Right atrium auricular region (tissue), 2 donors: Measurements from ENCODE around the gene MEIS3. TPM values are rescaled to one million over a fixed set of nuclear protein-coding genes. Genes with fewer than 3 reads are reported as not detected.
"Not testable (repeated sequence)": the region's sequence is repeated elsewhere in the genome, so short reads cannot be mapped to it uniquely, and the experiment has no call there.

ENCODE experiments used
- DNase-seq: peaks from one replicate; pipeline ENCODE4 v3.0.0-alpha.2; 2019; ENCODE audit warnings: low spot score
- H3K27ac ChIP-seq, 2 donors: fragments of 200-600 bp; sonication (generic); 1 replicate in 1 of 2; 2 replicates in 1 of 2; pipeline ENCODE4 v1.5.1; 2016 to 2019
- H3K27me3 ChIP-seq, 2 donors: fragments of 200-600 bp; sonication (generic); one replicate each; pipeline versions ENCODE4 v1.5.1 to v1.6.0; 2017 to 2019
- H3K36me3 ChIP-seq: fragments of 200-600 bp; sonication (generic); one replicate; pipeline ENCODE4 v1.5.1; 2016
- H3K4me1 ChIP-seq, 2 donors: fragments of 200-600 bp; sonication (generic); one replicate each; pipeline versions ENCODE4 v1.5.1 to v1.6.0; 2017 to 2019
- H3K4me3 ChIP-seq, 2 donors: fragments of 200-600 bp; sonication (generic); 1 replicate in 1 of 2; 2 replicates in 1 of 2; pipeline ENCODE4 v1.5.1; 2017 to 2019; ENCODE audit warnings: mild to moderate bottlenecking in 1 of 2, moderate library complexity in 1 of 2
- H3K9me3 ChIP-seq, 2 donors: fragments of 200-600 bp; sonication (generic); one replicate each; pipeline ENCODE4 v1.5.1; 2019
- CTCF ChIP-seq, 2 donors: fragments of 200-600 bp; sonication (generic); IDR thresholded peaks; one replicate each; pipeline ENCODE4 v1.5.1; 2019; ENCODE audit warnings: antibody characterized with exemption in 2 of 2
- total RNA-seq, 2 donors: library from RNA; depleted of rRNA; stranded (reverse); fragments of >200 nt; gene quantifications; one replicate each; pipeline ENCODE4 v1.1.0, GENCODE V29; 2016

The MEIS3 gene
- total RNA-seq, 2 donors from 2014 or later: 6.3 to 9.2 TPM

- no peak for TF ChIP-seq CTCF (IDR thresholded peaks at IDR 0.05)
- H3K36me3 ChIP-seq: peaks cover 88% of the 10 kb centered on the region
- DNase-seq: no peak
Observed at GRCh38 chr19:47373246-47374240, 45.8 kb downstream of the MEIS3 start.

GRCh38 chr19:47372603-47373002, 46.7 kb downstream of the MEIS3 start:
- H3K27me3 ChIP-seq: no peaks in the 10 kb centered on the region
- peaks cover 82% of the 10 kb centered on the region for H3K36me3 ChIP-seq
- H3K9me3 ChIP-seq: no peaks in the 10 kb centered on the region
- DNase-seq: no peak
- no peak overlapping the region for H3K27ac ChIP-seq
- TF ChIP-seq CTCF (IDR thresholded peaks at IDR 0.05): no peak
- no peak overlapping the region for H3K4me3 ChIP-seq
- peaks cover 0 to under 1% of the 10 kb centered on the region in 2 donors for H3K4me1 ChIP-seq

More at GRCh38 chr19:47373246-47374240, 45.8 kb downstream of the MEIS3 start:
- Histone ChIP-seq H3K4me3 (no peak overlapping the region), H3K27me3 (no peaks in the 10 kb centered on the region), H3K9me3 (no peaks in the 10 kb centered on the region), H3K27ac (no peak overlapping the region), H3K4me1 (peaks cover 0 to 7% of the 10 kb centered on the region in 2 donors)

- no peak for DNase-seq
- no peak for TF ChIP-seq CTCF (IDR thresholded peaks at IDR 0.05)
- no peaks in the 10 kb centered on the region for H3K27me3 ChIP-seq
- no peak overlapping the region for H3K27ac ChIP-seq
- H3K4me3 ChIP-seq: no peak overlapping the region
- no peaks in the 10 kb centered on the region for H3K9me3 ChIP-seq
- no peaks in the 10 kb centered on the region for H3K4me1 ChIP-seq
- peaks cover 83% of the 10 kb centered on the region for H3K36me3 ChIP-seq
Observed at GRCh38 chr19:47371261-47371660, 48.1 kb downstream of the MEIS3 start.

DNA sequence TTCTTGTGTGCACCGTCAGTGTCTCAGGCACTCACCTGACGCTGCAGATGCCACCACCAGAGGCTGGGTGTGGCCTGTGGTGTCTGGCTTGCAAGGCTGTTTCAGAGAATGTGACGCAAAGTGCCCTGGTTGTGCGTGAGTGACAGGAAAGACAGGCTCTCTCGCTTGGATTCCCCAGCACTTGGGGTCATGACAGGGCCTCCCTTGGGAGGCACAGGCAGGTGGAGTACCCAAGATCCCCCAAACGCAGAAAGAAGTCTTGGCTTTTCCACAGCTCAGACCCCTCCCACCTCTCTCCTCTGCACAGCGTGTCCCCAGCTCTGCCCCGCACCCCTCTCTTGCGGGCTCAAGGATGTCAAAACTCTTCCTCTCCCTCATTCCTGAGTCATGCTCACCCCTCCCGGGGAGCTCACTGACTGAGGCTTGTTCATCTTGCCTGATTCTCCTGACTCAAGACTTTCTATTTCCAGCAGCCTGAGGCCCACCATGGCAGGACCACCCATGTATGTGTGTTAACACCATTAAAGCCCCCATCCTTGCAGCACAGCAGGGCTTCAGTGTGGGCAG, 49.2 kb downstream of the MEIS3 start:
- no peak overlapping the region for H3K4me3 ChIP-seq
- H3K27ac ChIP-seq: no peak overlapping the region
- no peaks in the 10 kb centered on the region for H3K4me1 ChIP-seq
- no peak for TF ChIP-seq CTCF (IDR thresholded peaks at IDR 0.05)
- no peak for DNase-seq
- no peaks in the 10 kb centered on the region for H3K9me3 ChIP-seq
- no peaks in the 10 kb centered on the region for H3K27me3 ChIP-seq
- H3K36me3 ChIP-seq: peaks cover 83% of the 10 kb centered on the region

- peaks cover 88% of the 10 kb centered on the region for H3K36me3 ChIP-seq
Observed at GRCh38 chr19:47365455-47365854, 53.9 kb downstream of the MEIS3 start.

DNA sequence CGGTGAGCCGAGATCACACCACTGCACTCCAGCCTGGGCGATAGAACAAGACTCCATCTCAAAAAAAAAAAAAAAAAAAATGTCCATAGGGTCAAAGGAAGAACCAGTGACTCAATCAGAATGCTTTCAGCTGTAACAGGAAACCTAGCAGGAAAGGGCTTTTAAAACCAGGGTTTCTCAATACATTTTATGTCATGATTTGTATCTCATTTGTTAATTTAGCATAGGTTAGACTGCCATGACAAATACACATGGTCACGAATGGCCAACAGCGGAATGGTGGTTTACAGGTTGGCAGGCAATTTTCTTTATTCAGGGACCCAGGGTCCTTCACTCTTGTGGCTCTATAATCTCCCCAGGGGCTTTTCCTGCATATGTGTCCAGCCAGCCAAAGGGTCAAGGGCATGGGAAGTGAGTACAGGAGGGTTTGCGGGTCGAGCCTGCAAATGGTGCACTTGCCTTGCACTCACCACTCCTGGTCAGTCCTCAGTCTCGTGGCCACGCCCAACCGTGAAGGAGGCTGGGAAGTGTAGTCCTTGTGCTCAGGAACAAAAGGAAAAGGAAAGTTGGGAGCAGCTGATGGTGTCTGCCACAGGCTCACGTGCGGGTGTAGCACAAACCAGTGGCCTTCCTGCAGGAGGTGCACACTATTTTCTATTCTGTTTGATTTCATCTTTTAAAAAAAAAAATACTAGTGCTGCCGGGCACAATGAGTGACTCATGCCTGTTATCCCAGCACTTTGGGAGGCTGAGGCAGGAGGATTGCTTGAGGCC, 55.4 kb downstream of the MEIS3 start:
- Histone ChIP-seq H3K36me3 (peaks cover 88% of the 10 kb centered on the region), H3K27me3 (no peaks in the 10 kb centered on the region), H3K4me3 (no peak overlapping the region), H3K27ac (no peak overlapping the region), H3K9me3 (no peaks in the 10 kb centered on the region), H3K4me1 (no peaks in the 10 kb centered on the region)
- DNase-seq: no peak
- no peak for TF ChIP-seq CTCF (IDR thresholded peaks at IDR 0.05)

More at GRCh38 chr19:47365455-47365854, 53.9 kb downstream of the MEIS3 start:
- DNase-seq, H3K4me1 ChIP-seq, H3K4me3 ChIP-seq, H3K27ac ChIP-seq, H3K9me3 ChIP-seq, H3K27me3 ChIP-seq: not testable (repeated sequence)
